GM18520 (cell line): Measurements from ENCODE around the gene GAS6.

Source experiments
- ATAC-seq: cut with Tn5 transposase; IDR thresholded peaks from one replicate; pipeline ENCODE4 v1.9.1; 2021; ENCODE audit not compliant: unreplicated experiment

The GAS6 gene

GRCh38 chr13:113888701-113889330 lies 24.9 kb upstream of the GAS6 start:
- no peak for ATAC-seq

DNA sequence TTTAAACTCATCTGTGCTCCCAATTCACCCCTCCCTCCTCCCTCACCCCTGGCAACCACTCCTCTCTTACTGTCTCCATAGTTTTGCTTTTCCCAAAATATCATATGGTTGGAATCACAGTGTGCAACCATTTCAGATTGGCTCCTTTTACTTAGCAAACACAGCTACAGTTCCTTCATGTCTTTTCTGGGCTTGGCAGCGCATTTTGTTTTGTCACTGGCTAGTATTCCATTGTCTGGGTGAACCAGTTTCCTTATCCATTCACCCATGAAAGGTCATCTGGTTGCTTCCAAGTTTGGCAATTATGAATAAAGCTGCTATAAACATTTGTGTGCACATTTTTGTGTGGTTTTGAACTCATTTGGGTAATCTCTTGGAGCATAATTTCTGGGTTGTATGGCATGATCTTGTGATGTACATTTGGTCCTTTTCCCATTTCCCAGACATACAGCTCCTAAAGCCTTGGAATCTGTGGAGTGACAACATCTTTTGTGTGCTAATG lies 23.9 kb upstream of the GAS6 start:
- no peak for ATAC-seq

DNA sequence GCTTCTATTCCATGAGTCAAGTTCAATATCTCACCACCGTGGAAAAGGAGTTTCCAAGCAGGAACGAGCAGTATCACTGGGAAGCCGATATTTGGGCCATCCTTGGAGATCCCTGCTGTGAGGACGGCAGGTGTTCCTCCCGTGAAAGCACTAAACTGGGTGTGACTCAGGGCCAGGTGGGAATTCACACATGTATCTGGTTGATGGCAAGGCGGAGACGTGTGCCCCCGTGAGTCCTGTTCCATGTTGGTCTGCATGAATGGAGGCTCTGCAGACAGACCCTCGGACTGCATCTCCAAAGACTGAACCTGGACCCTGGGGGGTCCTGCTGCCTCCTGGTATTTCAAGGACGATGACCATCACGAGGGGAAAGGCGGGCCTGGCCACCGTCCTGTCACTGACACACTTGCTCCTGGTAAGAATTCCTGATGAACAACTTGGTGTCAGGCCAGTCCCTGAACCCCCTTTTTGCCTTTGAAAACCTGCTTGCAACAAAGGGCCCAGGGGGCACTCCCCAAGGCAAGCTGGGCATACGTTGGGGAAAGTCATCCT lies 22.8 kb upstream of the GAS6 start:
- ATAC-seq: no peak

DNA sequence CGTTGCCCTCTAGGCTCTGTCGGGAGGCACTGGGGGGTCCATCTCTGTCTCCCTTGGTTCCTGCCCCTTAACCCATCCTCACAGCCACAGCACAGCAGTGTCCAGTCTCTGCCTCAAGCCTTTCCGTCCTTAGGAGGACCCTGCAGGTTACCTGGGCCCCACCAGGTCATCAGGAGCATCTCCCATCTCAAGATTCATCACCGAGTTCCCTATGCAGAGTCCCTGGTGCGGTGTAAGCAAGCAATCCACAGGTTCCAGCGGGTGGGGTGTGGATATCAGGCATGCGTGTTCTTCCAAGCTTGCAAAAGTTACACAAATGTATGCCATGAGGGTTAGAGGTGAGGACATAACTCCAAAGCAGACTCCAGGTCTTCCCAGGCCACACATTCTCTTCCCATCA lies 20.9 kb upstream of the GAS6 start:
- ATAC-seq: no peak

GRCh38 chr13:113883921-113884804 lies 20.3 kb upstream of the GAS6 start:
- ATAC-seq: no peak

- no peak for ATAC-seq
Observed at GRCh38 chr13:113883314-113883811, 19.5 kb upstream of the GAS6 start.

DNA sequence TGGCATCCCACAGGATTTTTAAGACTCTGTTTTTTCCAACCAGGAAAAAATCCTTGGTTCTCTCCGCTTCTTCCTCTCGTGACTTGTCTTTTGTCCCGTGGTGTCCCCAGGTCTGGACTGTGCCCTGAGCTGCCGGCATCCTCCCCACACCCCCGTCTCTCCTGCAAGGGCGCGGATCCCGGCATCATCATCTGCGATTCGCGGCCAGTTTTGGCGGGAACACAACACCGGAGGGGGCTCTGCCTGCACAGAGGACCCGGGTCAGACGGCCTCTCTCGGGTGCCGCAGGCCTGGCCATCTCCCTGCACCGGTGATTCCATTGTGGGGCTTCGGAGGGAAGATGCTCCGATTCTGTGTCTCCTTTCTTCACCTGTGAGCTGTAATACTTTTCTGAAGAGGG lies 18.8 kb upstream of the GAS6 start:
- no peak for ATAC-seq

GRCh38 chr13:113882267-113882630 lies 18.4 kb upstream of the GAS6 start:
- no peak for ATAC-seq

DNA sequence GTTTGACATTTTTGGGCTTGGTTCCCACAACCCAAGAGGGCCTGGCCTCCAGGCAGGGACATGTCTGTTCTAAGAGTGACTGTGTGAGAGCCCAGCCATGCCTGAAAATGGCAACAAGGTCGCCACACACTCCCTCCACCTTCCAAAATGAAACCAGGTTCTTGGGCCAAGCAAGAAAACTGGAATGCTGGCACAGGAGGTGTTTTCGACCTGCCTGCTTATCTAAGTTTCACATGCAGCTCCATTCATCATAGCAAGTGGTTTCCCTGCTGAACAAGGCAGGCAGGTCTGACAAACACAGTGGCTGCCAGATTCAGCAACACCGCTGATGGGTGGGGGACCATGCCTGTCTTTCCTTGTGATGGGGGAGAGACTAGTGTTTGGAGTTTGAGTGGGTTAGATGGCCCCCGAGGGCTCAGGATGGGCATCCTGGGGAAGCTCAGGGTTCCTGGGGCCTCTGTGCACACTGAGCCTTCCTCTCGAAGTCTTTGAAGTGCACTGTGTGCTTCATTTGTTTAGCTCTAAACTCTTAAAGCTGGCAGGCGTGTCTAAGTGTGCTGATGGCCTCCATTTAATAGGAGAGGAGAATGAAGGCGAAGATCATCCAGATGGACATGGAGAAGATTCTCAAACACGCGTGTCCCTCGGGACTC lies 17.9 kb upstream of the GAS6 start:
- no peak for ATAC-seq

GRCh38 chr13:113880651-113881611 lies 17.1 kb upstream of the GAS6 start:
- no peak for ATAC-seq

- ATAC-seq: no peak
Observed at GRCh38 chr13:113879494-113880360, 15.9 kb upstream of the GAS6 start.

GRCh38 chr13:113879017-113879416 lies 15.1 kb upstream of the GAS6 start:
- no peak for ATAC-seq

DNA sequence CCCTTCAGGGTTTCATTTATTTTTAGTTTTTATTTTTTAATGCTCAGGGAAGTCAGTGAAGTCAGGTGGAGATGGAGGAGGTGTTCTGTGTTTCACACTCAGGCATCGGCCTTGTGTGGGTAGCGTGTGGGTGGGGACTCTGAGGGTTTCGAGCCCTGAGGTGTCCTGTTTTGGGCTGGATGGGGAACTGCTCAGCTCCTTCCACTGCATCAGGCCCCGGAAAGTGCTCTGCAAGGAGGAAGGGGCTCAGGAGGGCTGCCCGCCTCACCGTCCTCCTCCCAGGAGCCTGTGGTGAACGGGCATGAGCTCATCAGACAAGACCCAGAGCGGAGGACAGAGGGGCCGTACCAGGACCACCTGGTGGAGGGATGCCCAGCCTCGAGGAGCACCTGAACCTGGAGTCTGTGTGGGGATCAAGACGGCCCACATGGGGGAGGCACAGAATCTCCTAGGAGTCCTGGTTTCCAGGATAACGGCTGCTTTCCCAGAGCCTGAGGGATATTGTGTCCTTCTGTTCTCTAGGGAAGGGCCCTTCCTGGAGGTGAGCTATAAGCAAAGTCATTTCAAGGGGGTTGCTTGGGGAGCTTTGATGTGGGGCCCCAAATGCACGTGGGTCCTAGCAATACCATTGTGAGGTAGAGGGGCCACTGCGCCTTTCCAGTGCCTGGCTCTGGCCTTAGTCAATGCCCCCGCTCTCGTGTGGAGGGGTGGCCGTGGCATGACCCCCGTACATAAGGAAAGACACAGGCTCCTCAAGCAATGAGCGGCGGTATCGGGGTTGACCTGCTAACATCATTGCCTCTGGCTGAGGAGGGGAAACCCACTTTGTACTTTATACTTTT lies 13.5 kb upstream of the GAS6 start:
- ATAC-seq: no peak

GRCh38 chr13:113876346-113877148 lies 12.7 kb upstream of the GAS6 start:
- no peak for ATAC-seq

DNA sequence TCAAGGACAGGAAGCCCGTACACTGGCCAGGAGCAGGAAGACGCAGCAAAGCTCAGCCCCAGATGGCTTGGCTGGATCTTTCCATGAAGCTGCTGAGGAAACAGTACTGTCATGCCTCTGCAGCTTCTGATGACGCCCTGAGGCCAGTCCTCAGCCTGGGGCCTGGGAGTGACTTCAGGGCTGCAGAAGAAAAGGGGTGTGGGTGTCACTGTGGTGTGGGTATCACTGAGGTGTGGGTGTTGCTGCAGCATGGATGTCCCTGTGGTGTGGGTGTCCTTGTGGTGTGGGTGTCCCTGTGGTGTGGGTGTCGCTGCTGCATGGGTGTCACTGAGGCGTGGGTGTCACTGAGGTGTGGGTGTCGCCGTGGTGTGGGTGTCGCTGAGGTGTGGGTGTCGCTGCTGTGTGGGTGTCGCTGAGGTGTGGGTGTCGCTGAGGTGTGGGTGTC lies 12.0 kb upstream of the GAS6 start:
- no peak for ATAC-seq

GRCh38 chr13:113875429-113875815 lies 11.5 kb upstream of the GAS6 start:
- ATAC-seq: no peak

- no peak for ATAC-seq
Observed at GRCh38 chr13:113874579-113875428, 10.9 kb upstream of the GAS6 start.
